ENCODE measurements around the gene ZFPM1.

Gene ZFPM1

GRCh38 chr16:88426018-88426417 is 27.1 kb upstream of the ZFPM1 start:
- no peak for ATAC-seq
- TF ChIP-seq CREB5 (CRISPR knock-in tag; IDR thresholded peaks at IDR 0.05; ENCODE audit: low read depth) (no peak), ZFP3 (CRISPR knock-in tag; IDR thresholded peaks at IDR 0.05) (no peak), ESRRG (CRISPR knock-in tag; IDR thresholded peaks at IDR 0.05) (no peak), PATZ1 (CRISPR knock-in tag; IDR thresholded peaks at IDR 0.05; ENCODE audit: borderline replicate concordance) (no peak), TCF4 (CRISPR knock-in tag; IDR thresholded peaks at IDR 0.05; ENCODE audit: borderline replicate concordance) (no peak), ZNF8 (CRISPR knock-in tag; IDR thresholded peaks at IDR 0.05) (no peak), ARNTL (CRISPR knock-in tag; IDR thresholded peaks at IDR 0.05; ENCODE audit: borderline replicate concordance, low read depth) (no peak), POU6F1 (CRISPR knock-in tag; IDR thresholded peaks at IDR 0.05; ENCODE audit: borderline replicate concordance, low read depth) (no peak), ISL1 (CRISPR knock-in tag; IDR thresholded peaks at IDR 0.05) (no peak), ZNF70 (CRISPR knock-in tag; IDR thresholded peaks at IDR 0.05) (no peak), CSDC2 (CRISPR knock-in tag; IDR thresholded peaks at IDR 0.05) (no peak), OSR1 (CRISPR knock-in tag; IDR thresholded peaks at IDR 0.05) (no peak), ZNF565 (CRISPR knock-in tag; conservative IDR thresholded peaks at IDR 0.05; ENCODE audit: low read depth) (no peak)

- no peak for ATAC-seq
These were observed 25.7 kb upstream of the ZFPM1 start for GRCh38 chr16:88427376-88427775.

More at GRCh38 chr16:88427376-88427775, 25.7 kb upstream of the ZFPM1 start:
- TF ChIP-seq ESRRG (CRISPR knock-in tag; IDR thresholded peaks at IDR 0.05): no peak
- no peak for TF ChIP-seq OSR1 (CRISPR knock-in tag; IDR thresholded peaks at IDR 0.05)
- TF ChIP-seq ZFP30 (CRISPR knock-in tag; IDR thresholded peaks at IDR 0.05): no peak
- TF ChIP-seq ARNTL (CRISPR knock-in tag; IDR thresholded peaks at IDR 0.05; ENCODE audit: borderline replicate concordance, low read depth): no peak
- no peak for TF ChIP-seq CREB5 (CRISPR knock-in tag; IDR thresholded peaks at IDR 0.05; ENCODE audit: low read depth)
- TF ChIP-seq POU6F1 (CRISPR knock-in tag; IDR thresholded peaks at IDR 0.05; ENCODE audit: borderline replicate concordance, low read depth): no peak
- TF ChIP-seq GLIS3 (CRISPR knock-in tag; IDR thresholded peaks at IDR 0.05): no peak
- no peak for TF ChIP-seq PATZ1 (CRISPR knock-in tag; IDR thresholded peaks at IDR 0.05; ENCODE audit: borderline replicate concordance)
- TF ChIP-seq TOX (CRISPR knock-in tag; IDR thresholded peaks at IDR 0.05; ENCODE audit: borderline replicate concordance): no peak
- TF ChIP-seq CSRNP3 (CRISPR knock-in tag; IDR thresholded peaks at IDR 0.05): no peak
- TF ChIP-seq RARB (CRISPR knock-in tag; IDR thresholded peaks at IDR 0.05): no peak
- TF ChIP-seq SNAI2 (CRISPR knock-in tag; IDR thresholded peaks at IDR 0.05): no peak
- no peak for TF ChIP-seq TSHZ2 (CRISPR knock-in tag; IDR thresholded peaks at IDR 0.05)
- TF ChIP-seq CSDC2 (CRISPR knock-in tag; IDR thresholded peaks at IDR 0.05): no peak
- TF ChIP-seq ZNF565 (CRISPR knock-in tag; conservative IDR thresholded peaks at IDR 0.05; ENCODE audit: low read depth): no peak
- no peak for TF ChIP-seq ZFP3 (CRISPR knock-in tag; IDR thresholded peaks at IDR 0.05)
- no peak for TF ChIP-seq PPARA (CRISPR knock-in tag; IDR thresholded peaks at IDR 0.05; ENCODE audit: borderline replicate concordance)
- TF ChIP-seq BACH2 (CRISPR knock-in tag; IDR thresholded peaks at IDR 0.05; ENCODE audit: borderline replicate concordance): no peak
- TF ChIP-seq ZNF70 (CRISPR knock-in tag; IDR thresholded peaks at IDR 0.05): no peak
- TF ChIP-seq TCF4 (CRISPR knock-in tag; IDR thresholded peaks at IDR 0.05; ENCODE audit: borderline replicate concordance): no peak
